ENCODE results near the gene NLRP12.
"Not testable (repeated sequence)": the region's sequence is repeated elsewhere in the genome, so short reads cannot be mapped to it uniquely, and the experiment has no call there.

NLRP12 gene

DNA sequence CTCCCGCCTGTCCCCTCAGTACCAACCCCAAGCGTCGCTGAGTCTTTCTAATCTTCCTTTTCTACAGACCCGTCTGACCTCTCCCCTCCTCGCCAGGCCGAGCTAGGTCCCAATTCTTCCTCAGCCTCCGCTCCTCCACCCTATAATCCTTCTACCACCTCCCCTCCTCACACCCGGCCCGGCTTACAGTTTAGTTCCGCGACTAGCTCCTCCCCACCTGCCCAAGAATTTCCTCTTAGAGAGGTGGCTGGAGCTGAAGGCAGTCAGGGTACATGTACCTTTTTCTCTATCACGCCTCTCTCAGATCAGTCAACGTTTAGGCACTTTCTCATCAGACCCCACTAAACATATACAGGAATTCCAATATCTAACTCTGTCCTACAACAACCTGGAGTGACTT, 8.7 kb upstream of the NLRP12 start:
- not testable (repeated sequence) for DNase-seq (ENCODE audit: low read depth in 3 of 3)

DNA sequence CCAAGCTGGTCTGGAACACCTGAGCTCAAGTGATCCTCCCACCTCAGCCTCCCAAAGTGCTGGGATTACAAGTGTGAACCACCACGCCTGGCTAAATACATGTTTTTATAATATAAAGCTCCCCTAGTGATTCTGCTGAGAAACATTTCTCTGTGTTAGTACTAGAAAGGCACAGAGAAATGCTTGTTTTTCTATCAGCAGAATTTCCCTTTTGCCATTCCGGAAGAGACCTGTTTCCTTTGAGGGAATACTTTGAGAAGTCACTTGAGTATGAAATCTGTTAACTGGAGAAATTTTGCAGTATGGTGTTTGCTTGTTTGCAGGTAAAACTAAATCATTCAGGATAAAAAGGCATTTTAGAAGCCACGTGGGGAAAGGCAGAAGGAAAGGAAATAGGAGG, 4.4 kb upstream of the NLRP12 start:
- DNase-seq (ENCODE audit: low read depth in 3 of 3) = no peak

DNA sequence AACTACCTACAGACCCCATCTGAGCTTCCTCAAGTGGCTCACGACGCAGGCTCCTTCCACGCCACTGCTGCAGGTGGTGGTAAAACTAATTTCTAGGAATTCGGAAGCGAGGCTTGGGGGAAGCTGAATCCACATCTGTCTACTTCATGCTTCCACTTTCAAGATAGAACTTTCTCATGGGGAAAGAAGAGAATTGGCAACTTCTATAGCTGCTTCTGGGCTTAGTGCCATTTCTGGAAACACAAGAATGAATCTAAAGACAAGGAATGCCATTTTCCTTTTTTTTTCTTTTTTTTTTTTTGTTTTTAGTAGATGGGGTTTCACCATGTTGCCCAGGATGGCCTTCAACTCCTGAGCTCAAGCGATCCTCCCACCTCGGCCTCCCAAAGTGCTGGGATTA, 2.8 kb upstream of the NLRP12 start:
- no peak for DNase-seq (ENCODE audit: low read depth in 3 of 3)

DNA sequence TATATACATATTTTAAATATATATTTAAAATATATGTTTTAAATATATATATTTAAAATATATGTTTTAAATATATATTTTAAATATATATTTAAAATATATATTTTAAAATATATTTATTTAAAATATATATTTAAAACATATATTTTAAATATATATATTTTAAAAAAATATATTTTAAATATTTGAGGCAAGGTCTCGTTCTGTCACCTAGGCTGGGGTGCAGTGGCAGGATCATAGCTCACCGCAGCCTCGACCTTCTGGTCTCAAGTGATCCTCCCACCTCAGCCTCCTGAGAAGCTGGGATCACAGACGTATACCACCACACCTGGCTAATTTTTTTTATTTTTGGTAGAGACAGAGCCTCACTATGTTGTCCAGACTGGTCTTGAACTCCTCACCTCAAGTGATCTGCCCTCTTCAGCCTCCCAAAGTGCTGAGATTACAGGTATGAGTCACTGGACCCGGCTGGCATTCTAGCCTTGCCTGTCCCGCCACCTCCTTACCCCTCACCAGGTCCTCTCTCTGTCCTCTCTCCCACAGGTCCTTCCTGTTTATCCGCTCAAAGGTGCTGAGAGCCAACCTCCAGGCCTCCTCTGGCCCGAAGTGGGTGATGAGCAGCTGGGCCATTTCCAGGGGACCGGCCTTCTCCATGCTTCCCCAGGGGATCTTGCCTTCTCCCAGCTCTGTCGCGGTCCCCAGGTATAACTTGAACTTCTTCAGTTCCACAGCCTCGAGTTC, 564 bp downstream of the NLRP12 start:
- no peak for DNase-seq (ENCODE audit: low read depth in 3 of 3)

DNA sequence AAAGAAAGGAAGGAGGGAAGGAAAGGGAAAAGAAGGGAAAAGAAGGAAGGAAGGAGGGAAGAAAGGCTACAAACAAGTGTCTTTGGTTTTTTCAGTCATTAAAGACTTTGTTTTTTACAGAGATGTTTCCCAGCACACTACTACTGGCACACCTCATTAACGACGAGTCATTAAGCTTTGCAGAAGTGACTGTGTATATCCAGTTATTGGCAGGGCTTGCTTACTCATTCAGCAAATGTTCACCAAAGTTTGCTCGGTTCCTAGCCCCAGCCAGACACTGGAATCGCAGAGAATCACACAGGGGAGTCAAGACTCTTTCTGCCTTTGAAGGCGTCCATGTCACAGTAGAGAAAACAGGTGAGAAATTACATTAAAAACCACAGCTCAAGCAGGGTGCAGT, 4.3 kb downstream of the NLRP12 start:
- no peak for DNase-seq (ENCODE audit: low read depth in 3 of 3)

DNA sequence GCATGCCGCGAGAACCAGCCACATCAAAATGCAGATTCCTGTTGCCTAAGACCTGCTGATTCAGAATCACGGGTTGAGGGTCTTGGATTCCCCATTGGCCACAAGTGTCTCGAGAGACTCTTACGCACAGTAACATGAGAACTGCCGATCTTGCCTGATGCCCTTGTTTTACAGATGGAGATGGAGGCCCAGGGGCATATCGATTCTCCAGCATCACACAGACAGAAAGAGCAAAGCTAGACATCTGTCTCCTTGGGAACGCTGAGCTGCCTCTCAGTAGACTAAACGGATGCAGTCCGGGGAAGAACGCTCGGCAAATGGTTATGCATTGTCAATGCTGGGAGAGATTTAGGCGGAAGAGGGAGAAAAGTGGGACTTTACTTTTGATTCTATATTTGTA, 5.4 kb downstream of the NLRP12 start:
- no peak for DNase-seq (ENCODE audit: low read depth in 3 of 3)

DNA sequence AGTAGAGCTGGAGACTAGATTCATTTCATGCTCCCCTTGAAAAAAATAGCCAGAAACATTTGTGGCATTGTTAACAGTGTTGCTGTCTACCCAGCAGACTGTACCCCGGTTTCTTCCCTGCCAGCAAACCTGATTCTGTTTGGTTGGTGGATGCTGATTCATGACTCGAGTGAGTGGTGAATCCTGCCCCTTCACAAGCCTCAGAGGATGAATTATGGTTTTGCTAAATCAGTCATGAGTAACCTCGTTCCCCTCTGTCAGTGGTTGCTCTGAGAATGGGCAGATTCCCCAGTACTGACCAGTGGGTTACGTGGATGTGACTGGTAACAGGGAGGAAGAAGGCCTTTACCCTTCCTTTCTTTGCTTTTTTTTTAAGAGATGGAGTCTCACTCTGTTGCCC, 10.1 kb downstream of the NLRP12 start:
- no peak for DNase-seq (ENCODE audit: low read depth in 3 of 3)

DNA sequence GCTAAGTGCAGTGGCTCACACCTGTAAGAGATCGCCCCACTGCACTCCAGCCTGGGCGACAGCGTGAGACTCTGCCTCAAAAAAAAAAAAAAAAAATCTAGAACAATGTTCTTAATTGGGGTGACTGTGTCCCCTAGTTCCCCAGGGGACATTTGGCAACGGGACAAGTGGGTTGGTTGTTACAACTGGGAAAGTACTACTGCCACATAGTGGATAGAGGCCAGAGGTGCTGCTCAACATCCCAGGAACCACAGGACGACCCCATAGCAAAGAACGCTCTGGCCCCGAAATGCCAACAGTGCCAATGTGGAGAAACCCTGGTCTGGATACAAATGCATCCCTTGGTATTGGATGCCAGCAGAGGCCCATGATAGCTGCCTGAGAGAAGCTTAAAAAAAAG, 11.8 kb downstream of the NLRP12 start:
- DNase-seq (ENCODE audit: low read depth in 3 of 3) = no peak

DNA sequence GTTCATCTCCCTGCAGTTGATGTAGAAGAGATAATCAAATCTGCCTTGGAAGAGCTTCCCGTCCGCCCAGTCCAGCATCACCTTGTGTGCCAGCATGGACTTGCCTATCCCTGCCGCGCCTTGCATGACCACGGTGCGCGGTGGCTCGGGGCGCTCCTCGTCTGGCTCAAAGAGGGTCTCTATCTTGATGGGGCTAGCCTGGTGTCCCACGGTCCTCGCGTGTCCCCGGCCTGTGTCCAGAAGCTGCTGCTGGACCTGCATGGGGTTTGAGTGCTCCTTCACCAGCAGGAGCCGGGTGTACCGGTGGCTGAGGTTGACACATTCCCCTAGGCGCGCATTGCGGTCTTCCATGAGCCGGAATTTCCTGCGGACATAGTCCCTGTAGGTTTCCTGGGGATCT, 13.2 kb downstream of the NLRP12 start:
- DNase-seq (ENCODE audit: low read depth in 3 of 3) = no peak

DNA sequence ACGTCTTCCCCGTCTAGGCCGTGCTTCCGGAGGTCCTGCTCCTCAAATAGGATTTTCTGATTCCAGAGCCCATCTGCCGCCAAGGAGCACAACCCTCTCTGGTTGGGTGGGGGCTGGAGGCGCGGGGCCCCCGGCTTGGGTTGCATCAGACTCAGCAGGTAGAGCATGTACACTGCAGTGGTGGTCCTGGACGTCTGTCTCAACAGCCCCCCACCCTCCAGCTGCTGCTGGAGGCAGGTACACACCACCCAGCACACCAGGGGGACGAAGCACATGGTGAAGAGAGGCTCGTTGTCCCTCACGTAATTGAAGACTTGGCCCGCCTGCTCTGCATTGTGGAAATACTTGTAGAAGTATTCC, 13.9 kb downstream of the NLRP12 start:
- DNase-seq (ENCODE audit: low read depth in 3 of 3) = no peak

DNA sequence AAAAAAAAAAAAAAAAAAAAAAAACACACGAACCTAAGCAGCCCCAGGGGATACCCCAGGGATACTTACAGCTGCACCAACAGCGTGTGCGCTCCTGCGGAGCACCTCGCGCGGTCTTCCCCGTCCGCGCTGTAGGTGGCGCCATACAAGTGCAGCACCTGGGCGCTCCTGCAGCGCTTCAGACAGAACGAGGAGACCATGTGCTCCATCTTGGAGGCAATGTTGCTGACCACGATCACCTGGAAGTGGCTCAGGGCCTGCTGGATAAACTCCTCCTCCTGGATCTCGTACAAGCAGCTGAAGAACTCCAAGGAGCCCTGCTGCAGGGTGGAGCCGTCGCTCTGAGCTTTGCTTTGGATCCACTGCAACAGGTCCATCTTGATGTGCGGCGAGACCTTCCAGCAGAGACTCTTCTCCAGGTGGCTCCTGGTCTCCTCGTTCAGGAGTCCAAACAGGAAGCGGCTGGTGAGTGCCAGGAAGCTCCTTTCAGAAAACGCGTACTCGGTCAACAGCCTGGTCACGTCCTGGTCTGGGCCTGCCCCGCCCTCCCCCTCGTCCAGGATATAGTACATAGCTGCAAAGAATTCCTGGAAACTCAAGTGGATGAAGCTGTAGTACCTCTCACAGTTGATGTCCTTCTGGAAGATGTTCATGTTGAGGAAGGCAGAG, 14.5 kb downstream of the NLRP12 start:
- DNase-seq (ENCODE audit: low read depth in 3 of 3) = no peak

DNA sequence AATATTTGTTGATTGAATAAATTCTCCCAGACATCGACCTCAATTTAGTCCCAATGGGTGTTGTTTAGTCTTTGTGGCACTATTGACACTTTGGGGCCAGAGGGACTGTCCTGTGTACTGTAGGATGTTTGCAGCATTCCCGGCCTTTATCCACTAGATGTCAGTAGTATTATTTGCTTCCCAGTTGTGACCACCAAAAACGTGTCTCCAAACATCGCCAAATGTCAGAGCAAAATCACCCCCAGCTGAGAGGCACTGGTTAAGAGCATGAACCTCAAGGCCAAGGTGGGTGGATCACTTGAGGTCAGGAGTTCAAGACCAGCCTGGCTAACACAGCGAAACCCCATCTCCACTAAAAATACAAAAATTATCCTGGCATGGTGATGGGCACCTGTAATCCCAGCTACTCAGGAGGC, 15.4 kb downstream of the NLRP12 start:
- no peak for DNase-seq (ENCODE audit: low read depth in 3 of 3)

DNA sequence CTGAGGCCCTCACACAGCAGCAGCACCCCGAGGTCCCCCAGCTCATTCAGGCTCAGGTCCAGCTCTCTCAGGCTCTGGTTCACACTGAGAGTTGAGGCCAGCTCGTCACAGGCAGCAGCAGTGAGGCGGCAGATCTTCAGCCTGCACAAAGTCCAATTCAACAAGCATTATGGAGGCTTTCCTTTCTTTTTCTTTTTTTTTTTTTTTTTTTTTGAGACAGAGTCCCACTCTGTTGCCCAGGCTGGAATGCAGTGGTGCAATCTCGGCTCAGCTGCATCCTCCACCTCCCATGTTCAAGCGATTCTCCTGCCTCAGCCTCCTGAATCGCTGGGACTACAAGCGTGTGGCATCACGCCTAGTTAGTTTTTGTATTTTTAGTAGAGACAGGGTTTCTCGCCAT, 22.9 kb downstream of the NLRP12 start:
- no peak for DNase-seq (ENCODE audit: low read depth in 3 of 3)

DNA sequence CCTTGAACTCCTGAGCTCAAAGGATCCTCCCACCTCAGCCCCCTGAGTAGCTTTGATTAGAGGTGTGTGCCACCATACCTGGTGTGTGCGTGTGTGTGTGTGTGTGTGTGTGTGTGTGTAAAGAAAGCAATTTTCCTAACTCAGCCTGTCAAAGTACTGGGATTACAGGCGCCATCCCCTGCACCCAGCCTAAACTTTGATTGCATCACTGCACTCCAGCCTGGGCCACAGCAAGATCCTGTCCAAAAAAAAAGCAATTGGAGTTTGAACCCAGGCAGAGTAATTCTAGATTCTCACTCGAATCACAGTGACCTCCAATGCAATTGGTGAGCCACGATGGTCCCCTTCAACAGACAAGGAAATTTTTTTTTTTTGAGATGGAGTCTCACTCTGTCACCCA, 29.1 kb downstream of the NLRP12 start:
- no peak for DNase-seq (ENCODE audit: low read depth in 3 of 3)

DNA sequence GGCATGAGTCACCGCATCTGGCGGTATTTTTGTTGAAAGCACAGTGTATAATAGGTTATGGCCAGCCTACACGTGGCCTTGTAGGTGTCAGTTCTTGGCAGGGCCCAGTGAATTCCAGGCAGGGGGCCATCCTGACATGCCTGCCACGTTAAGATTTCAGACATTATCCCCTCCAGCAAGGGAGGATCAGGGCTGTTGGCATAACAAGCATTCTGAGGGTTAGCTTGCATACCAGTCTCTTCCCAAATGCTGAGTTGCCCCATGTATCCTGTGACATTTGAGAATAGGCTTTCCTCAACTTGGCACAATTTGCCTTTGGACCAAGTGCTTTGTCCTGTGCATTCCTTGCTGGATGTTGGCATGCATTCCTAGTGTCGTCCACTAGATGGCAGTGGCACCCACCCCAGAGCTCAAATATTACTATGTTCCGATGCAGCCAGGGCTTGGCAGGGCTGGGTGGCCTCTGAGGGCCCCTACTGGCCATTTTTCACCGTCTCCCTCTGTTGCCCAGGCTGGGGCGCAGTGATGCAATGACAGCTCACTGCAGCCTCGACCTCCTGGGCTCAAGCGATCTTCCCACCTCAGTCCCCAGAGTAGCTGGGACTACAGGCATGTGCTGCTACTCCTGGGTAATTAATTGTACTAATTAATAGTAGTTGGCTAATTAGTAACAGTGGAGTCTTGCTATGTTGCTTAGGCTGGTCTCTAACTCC, 31.2 kb downstream of the NLRP12 start:
- peak; percentile 57 to 67 (median 66) for DNase-seq (ENCODE audit: low read depth in 3 of 3)

DNA sequence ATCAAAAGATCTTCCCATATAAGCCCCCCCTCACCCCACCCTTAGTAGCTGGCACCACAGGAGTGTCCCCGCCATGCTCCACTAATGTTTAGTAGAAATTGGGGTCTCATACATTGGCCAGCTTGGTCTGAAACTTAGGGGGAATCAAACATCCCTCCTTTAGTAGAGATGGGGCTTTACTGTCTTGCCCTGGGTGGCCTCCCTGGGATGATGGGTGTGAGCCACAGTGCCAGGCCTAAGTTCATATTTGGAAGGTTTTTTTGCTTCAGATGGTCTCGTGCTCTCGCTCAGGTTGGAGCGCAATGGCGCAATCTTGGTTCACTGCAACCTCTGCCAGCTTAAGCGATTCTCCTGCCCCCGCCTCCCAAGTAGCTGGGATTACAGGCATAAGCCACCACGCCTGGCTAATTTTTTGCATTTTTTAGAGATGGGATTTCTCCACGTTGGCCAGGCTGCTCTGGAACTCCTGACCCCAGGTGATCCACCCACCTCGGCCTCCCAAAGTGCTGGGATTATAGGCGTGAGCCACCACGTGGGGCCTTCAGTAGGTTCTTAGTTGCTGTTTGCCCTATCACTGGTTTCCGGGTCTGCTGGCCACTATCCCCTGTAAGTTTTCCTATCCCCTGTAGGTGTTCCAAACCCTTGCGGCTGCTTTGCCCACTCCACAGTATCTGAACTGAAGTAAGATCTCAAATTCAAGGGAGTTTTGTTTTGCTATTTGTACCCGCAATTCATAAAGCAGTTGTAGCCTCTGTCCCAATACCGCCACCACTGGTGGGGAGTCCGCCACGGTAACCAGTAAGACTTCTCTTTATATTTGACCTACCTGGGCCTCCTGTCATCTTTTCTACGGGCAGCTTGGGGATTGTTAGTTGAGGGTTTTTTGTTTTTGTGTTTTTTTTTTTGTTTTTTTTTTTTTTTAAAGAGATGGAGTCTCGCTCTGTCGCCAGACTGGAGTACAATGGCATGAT, 34.1 kb downstream of the NLRP12 start:
- no peak for DNase-seq (ENCODE audit: low read depth in 3 of 3)

DNA sequence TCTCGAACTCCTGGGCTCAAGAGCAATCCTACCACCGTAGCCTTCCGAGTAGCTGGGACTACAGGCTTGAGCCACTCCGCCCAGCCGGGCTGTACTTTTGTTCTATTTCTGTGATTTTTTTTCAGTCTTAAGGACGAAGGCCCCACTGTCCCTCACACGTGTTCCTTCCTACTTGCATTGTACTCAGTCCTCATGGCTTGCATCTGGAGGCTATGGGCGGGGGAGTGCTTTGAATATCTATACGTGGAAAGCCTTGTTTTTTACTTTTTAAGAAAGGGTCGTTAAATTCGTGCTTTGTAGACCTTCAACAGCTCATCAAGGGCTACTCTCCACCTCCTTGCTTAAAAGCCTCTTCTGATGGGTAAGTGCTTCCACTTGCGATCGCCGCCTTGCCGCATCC, 36.8 kb downstream of the NLRP12 start:
- no peak for DNase-seq (ENCODE audit: low read depth in 3 of 3)

DNA sequence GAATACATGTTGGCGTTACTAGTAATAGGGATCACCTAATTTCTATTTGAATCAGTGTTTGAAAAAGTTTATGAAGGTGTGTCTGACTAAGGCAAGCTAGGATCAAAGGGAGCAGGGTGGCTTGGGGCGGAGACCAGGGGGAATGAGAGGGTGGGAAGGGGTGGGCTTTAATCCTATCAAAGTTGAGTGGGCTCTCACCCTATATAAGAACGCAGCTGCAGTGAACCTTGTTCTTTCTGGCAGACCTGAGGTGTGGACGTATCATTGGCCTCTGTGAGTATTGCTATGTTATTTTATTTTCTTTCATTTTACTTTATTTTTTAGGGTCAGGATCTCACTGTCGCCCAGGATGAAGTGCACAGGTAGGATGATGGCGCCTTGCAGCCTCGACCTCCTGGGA, 37.4 kb downstream of the NLRP12 start:
- DNase-seq (ENCODE audit: low read depth in 3 of 3) = no peak

DNA sequence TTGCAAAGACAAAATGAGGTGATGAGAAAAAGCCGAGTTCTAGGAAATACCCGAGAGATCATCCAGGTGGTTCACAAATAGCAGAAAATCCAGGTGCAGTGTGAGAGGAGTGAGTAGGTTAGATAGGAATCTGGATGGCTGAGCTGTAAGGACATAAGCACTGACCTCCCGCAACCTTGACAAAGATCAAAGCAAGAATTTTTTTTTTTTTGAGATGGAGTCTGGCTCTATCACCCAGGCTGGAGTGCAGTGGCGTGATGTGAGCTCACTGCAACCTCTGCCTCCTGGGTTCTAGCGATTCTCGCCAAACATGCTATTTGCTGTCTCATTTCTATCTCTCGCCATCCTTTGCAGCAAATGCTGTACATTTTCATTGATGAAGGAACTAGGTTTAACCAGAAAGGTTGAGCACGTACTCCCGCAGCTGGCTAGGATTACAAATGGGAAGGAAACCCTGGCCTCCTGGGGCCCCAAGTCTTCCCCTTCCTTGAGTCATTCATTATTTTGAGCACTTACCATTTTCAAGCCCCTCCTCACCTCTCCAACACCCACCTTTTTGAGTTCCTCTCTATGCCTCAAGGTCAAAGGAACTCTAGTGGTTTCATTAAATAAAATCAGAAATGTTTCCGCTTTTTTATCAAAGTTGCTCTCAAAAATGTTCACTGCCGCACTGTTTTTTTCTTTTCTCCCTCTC, 38.8 kb downstream of the NLRP12 start:
- DNase-seq (ENCODE audit: low read depth in 3 of 3) = no peak

DNA sequence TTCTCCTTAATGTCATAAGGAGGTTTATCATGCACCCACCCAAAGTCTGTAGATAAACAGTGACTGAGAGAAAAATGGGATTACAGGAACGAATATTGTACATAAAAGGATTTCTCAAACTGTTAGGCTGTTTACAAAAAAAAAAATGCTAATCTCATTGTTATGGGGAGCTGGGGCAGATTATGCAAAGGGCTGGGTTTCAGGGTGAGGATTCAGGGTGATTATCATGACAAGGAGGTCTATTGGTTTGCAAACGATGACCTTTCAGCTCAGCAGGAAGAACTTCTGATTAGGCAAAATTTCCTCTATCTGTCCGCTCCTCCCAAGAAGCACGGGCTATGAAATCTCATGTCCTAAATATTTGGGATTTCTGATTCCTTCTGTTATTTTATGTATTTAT, 41.4 kb downstream of the NLRP12 start:
- DNase-seq (ENCODE audit: low read depth in 3 of 3) = no peak

DNA sequence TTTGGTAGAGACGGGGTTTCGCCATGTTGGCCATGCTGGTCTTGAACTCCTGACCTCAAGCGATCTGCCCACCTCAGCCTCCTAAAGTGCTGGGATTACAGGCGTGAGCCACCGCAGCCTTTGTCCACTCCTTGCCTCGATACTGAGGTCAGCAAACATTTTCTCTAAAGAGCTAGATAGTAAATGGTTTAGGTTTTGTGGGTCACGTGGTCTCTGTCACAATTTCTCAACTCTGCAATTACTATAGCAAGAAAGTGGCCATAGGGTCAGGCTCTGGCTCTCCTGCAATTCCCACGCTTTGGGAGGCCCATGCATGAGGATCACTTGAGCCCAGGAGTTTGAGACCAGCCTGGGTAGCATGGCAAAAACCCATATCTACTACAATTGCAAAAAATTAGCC, 42.8 kb downstream of the NLRP12 start:
- not testable (repeated sequence) for DNase-seq (ENCODE audit: low read depth in 3 of 3)
